GM19328 (cell line): Measurements from ENCODE around the gene LRSAM1.
"Not testable (repeated sequence)": the region's sequence is repeated elsewhere in the genome, so short reads cannot be mapped to it uniquely, and the experiment has no call there.

Experiments used
- ATAC-seq: cut with Tn5 transposase; IDR thresholded peaks from one replicate; pipeline ENCODE4 v1.9.1; 2021; ENCODE audit warnings: mild to moderate bottlenecking, moderate library complexity; ENCODE audit not compliant: unreplicated experiment

Gene LRSAM1

GRCh38 chr9:127455324-127455992 lies 4.1 kb downstream of the LRSAM1 start:
- no peak for ATAC-seq

GRCh38 chr9:127457191-127457878 lies 6.0 kb downstream of the LRSAM1 start:
- no peak for ATAC-seq

- no peak for ATAC-seq
Measured at GRCh38 chr9:127458921-127459320, 7.6 kb downstream of the LRSAM1 start.

GRCh38 chr9:127463382-127463781 lies 12.1 kb downstream of the LRSAM1 start:
- no peak for ATAC-seq

GRCh38 chr9:127463911-127464310 lies 12.6 kb downstream of the LRSAM1 start:
- ATAC-seq = no peak

GRCh38 chr9:127466407-127466917 lies 15.2 kb downstream of the LRSAM1 start:
- ATAC-seq = not testable (repeated sequence)

- ATAC-seq = no peak
Measured at GRCh38 chr9:127467621-127468020, 16.3 kb downstream of the LRSAM1 start.

- no peak for ATAC-seq
Measured at GRCh38 chr9:127470662-127471061, 19.4 kb downstream of the LRSAM1 start.

GRCh38 chr9:127473501-127473900 lies 22.2 kb downstream of the LRSAM1 start:
- ATAC-seq = no peak

- ATAC-seq = no peak
Measured at GRCh38 chr9:127473932-127474331, 22.6 kb downstream of the LRSAM1 start.

GRCh38 chr9:127474592-127474991 lies 23.3 kb downstream of the LRSAM1 start:
- ATAC-seq = no peak

- ATAC-seq = no peak
Measured at GRCh38 chr9:127479507-127480081, 28.3 kb downstream of the LRSAM1 start.

GRCh38 chr9:127482662-127483061 lies 31.4 kb downstream of the LRSAM1 start:
- ATAC-seq = no peak

- no peak for ATAC-seq
Measured at GRCh38 chr9:127485995-127486394, 34.7 kb downstream of the LRSAM1 start.

- no peak for ATAC-seq
Measured at GRCh38 chr9:127488946-127489345, 37.6 kb downstream of the LRSAM1 start.

- no peak for ATAC-seq
Measured at GRCh38 chr9:127489471-127490115, 38.3 kb downstream of the LRSAM1 start.

GRCh38 chr9:127490535-127491230 lies 39.4 kb downstream of the LRSAM1 start:
- ATAC-seq = no peak

GRCh38 chr9:127491516-127491915 lies 40.2 kb downstream of the LRSAM1 start:
- ATAC-seq = no peak

- ATAC-seq = no peak
Measured at GRCh38 chr9:127492616-127493015, 41.3 kb downstream of the LRSAM1 start.

GRCh38 chr9:127493592-127494303 lies 42.4 kb downstream of the LRSAM1 start:
- ATAC-seq = no peak
